ENCODE data around the gene TEAD1. TPM values are rescaled to one million over a fixed set of nuclear protein-coding genes. Genes with fewer than 3 reads are reported as not detected.

The TEAD1 gene
- total RNA-seq, 2 experiments from 2014 or later = 5.6 to 10.8 TPM

DNA sequence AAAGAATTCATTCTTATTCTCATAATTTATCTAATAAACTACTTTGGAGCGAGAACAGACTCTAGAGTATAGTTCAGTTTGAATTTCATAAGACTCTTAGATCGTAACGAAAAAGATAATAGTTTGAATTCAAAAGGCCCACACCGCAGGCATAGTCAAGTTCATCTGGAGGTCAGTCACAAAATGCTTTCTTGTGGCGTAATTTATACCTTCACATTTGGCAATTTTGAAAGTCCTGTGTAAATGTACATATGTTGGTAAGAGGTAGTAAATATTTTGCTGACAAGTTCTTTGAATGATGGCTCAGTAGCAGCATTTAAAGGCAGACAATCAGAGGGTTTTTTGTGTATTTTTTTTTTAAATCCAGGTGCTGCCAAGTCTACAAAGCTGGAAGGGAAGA, 88.1 kb downstream of the TEAD1 start:
- H3K4me3 ChIP-seq (ENCODE audit: low read depth, low read length, poor library complexity, severe bottlenecking) = no peak overlapping the region
- intact Hi-C loops (cut with micrococcal nuclease; ENCODE audit: unreplicated experiment) = no loop called here
- no TSS peak for BruUV-seq (replicated peaks)
- peaks cover 7% of the 10 kb centered on the region; the same call in 1 of the 2 replicates for H3K36me3 ChIP-seq (ENCODE audit: insufficient read depth, low read length)
- H4K20me1 ChIP-seq (ENCODE audit: insufficient read depth, low read length) = no peaks in the 10 kb centered on the region
- ChIA-PET CTCF (ENCODE audit: unreplicated experiment) (no interaction called here), POLR2A (no interaction called here)
- H3K4me2 ChIP-seq (ENCODE audit: low read length) = no peak overlapping the region
- H3K9me2 ChIP-seq (ENCODE audit: insufficient read depth, low read length) = no peaks in the 10 kb centered on the region
- no peak overlapping the region for H2AFZ ChIP-seq (ENCODE audit: low read length)
- peaks cover 16% of the 10 kb centered on the region for H3K4me1 ChIP-seq (ENCODE audit: insufficient read depth, low read length, poor library complexity, severe bottlenecking)
- TF ChIP-seq, protein P1, sequence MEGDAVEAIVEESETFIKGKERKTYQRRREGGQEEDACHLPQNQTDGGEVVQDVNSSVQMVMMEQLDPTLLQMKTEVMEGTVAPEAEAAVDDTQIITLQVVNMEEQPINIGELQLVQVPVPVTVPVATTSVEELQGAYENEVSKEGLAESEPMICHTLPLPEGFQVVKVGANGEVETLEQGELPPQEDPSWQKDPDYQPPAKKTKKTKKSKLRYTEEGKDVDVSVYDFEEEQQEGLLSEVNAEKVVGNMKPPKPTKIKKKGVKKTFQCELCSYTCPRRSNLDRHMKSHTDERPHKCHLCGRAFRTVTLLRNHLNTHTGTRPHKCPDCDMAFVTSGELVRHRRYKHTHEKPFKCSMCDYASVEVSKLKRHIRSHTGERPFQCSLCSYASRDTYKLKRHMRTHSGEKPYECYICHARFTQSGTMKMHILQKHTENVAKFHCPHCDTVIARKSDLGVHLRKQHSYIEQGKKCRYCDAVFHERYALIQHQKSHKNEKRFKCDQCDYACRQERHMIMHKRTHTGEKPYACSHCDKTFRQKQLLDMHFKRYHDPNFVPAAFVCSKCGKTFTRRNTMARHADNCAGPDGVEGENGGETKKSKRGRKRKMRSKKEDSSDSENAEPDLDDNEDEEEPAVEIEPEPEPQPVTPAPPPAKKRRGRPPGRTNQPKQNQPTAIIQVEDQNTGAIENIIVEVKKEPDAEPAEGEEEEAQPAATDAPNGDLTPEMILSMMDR (conservative IDR thresholded peaks at IDR 0.05; ENCODE audit: low read length) = no peak
- no peak for TF ChIP-seq EZH2phosphoT487 (IDR thresholded peaks at IDR 0.05; ENCODE audit: borderline replicate concordance, low read depth, low read length)
- H3K27ac ChIP-seq (ENCODE audit: low read depth, low read length, poor library complexity, severe bottlenecking) = no peak overlapping the region
- no peaks in the 10 kb centered on the region for H3K79me2 ChIP-seq (ENCODE audit: insufficient read depth, low read depth, low read length)
- no peaks in the 10 kb centered on the region for H3K9me3 ChIP-seq (ENCODE audit: low read length)
- no peak for DNase-seq (ENCODE audit: low spot score)

DNA sequence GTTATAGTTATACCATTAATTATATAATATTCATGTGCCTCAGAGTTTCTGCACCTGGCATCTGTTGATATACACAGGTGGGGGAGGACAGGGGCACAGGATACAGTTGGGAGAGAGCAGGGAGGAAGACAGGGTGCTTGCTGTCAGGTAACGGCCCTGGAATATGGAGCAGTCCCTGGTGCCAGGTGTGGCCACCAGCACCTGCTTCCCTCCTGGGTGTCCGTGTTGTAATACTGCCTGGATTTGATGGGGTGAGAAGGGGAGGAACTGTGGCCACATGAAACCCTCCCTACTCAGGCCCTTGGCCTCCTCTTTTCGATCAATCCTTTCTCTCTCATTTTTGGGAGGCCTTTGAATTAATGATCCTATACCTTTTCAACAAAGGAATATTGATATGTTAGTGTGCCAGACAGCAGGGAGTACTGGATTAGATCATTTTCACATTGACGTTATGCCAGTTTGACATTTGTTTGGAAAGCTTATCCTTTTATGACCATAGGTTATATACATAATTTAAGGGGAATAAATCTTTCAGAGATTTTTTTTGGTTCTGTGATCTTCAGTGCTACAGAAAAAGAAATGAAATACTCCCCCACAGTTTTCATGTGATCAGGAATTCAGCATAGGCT, 88.6 kb downstream of the TEAD1 start:
- BruUV-seq (replicated peaks) = no TSS peak

More for the DNA sequence above, 88.6 kb downstream of the TEAD1 start:
- intact Hi-C loops (cut with micrococcal nuclease; ENCODE audit: unreplicated experiment) = no loop called here
- CTCF ChIA-PET (ENCODE audit: unreplicated experiment) = no interaction called here
- Histone ChIP-seq H3K4me3 (ENCODE audit: low read depth, low read length, poor library complexity, severe bottlenecking) (no peak overlapping the region), H3K9me2 (ENCODE audit: insufficient read depth, low read length) (no peaks in the 10 kb centered on the region), H3K79me2 (ENCODE audit: insufficient read depth, low read depth, low read length) (no peaks in the 10 kb centered on the region), H2AFZ (ENCODE audit: low read length) (no peak overlapping the region), H3K4me2 (ENCODE audit: low read length) (no peak overlapping the region), H3K36me3 (ENCODE audit: insufficient read depth, low read length) (peaks cover 7% of the 10 kb centered on the region; the same call in 1 of the 2 replicates), H3K9me3 (ENCODE audit: low read length) (no peaks in the 10 kb centered on the region), H4K20me1 (ENCODE audit: insufficient read depth, low read length) (no peaks in the 10 kb centered on the region), H3K4me1 (ENCODE audit: insufficient read depth, low read length, poor library complexity, severe bottlenecking) (peaks cover 21% of the 10 kb centered on the region), H3K27ac (ENCODE audit: low read depth, low read length, poor library complexity, severe bottlenecking) (no peak overlapping the region)
- POLR2A ChIA-PET = no interaction called here
- DNase-seq (ENCODE audit: low spot score) = no peak
- TF ChIP-seq EZH2phosphoT487 (IDR thresholded peaks at IDR 0.05; ENCODE audit: borderline replicate concordance, low read depth, low read length) = no peak
- TF ChIP-seq, protein P1 (conservative IDR thresholded peaks at IDR 0.05; ENCODE audit: low read length) = no peak
